ENCODE measurements around the gene PGM2L1.
A peak's percentile ranks its signal among the peaks of the same experiment; 100 is the strongest.
"Not testable (repeated sequence)": the region's sequence is repeated elsewhere in the genome, so short reads cannot be mapped to it uniquely, and the experiment has no call there.

PGM2L1 gene

DNA sequence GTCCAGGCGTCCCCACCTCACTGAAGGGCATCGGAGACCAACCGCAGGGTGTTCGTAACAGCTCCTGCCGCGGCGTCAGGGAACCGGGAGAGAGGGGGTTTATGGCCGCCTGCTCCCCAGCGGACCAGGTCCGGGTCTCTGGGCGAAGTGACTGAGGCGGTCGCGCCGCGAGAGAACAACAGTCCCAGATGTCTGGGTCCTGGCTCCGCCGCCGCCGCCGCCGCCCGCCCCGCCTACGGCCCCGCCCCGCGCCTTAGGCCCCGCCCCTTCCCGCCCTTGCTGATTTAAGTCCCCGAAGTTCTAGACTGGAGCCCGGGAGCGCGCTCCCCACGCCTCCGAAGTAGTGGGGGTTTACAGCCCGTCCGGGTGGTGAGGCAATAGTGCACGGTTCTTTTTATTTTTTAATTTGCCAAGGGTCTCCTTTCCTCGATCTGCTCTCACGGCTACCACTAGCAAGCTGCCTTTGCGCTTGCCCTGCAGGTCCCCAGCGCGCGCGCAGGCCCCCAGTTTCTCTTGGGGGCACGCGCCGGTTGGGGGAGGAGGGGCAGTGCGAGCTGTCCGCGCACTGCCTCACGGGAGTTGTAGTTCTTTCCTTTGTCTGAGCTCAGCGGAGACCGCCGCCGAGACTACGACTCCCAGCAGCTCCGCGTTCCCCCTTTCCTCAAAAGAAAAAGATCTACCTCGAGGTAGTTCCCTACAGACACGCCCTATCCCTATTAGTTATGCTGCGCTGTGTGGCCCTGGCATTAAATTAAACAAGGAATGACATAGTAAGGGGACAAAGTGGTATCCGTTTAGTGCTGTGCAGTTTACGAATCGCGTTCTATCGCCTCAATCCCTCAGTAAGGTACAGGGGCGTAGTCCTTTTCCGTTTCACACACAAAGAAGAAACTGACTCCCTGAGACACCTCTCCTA, at the start of gene PGM2L1:
Gene PGM2L1, minus strand, starts transcription at position 190 of the 916 bp plus-strand sequence. CDS start 272 bp downstream, outside the sequence.
- peak; percentile 91 for DNase-seq

DNA sequence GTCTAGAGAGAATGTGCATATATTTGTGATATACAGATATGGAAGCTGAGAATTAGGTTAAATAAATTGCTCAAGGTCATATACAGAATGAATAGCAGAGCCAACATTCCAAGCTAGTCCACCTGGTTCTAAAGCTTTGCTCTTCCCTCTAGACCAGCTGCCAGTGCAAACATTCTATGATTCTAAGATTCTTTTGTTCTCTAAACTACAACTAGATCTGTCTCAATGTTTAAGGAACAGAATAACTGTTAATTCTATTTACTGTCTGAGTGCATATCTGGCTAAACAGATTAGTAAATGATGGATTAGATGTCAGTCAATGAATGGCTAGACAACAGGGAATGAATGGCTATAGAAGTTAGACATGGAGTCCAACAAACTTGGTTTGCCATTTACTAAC, 49.5 kb upstream of the PGM2L1 start:
- DNase-seq, result no peak

DNA sequence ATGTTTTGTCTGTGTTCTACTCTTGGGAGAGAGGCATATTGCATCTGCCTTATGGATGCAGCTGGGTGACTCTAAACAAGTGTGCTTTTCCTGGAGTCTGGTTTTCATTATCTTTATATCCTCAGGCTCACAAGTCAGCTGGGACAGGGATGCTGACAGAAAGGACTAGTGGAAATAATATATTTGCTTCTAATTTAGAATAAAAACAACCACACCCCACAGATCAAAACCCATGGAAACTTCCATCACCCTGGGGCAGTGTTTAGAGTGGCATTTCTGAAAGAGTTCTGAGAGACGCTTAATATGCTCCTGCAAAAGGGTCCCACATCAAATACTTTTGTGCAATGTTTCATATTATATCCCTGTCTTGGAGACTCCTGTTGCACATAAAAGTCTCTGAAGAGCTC, 48.3 kb upstream of the PGM2L1 start:
- DNase-seq, result no peak

GRCh38 chr11:74444173-74444826, 46.1 kb upstream of the PGM2L1 start:
- no peak for DNase-seq

DNA sequence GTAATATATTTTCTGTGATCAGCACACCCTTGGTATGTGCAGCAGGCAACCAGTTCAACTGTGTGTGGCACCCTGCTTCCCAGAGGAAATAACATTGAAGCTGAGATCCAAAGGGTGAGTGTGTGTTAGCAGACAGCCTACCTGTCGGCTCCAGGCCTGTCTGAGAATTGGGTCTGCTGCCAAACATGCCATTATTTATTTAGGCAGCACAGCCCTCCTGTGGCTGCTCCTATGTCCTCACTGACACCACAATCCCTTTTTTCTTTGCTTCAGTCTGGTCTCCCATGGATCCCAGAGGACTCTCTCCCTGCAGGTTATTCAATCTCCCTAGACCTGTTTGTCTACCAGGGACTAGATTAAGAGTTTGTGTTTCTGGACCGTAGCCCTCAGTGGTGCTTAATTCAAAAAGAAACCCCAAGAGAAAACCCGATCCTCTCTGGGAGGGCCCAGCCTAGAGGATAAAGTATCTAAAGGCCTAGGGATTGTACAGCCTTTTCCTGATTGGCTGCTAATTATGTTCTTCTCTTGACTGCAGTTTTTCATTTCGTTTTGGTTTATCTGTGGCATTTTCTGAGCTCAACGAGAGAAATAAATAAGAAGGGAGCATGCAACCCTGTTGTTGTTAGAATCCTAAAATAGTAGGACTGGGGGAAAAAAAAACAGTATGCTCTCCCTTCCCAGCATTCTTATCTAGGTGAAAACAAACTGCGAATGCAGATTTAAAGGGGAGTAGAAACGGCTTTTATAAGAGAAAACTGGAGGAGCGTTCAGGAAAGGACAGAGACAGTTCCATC, 45.0 kb upstream of the PGM2L1 start:
- DNase-seq, result no peak

- DNase-seq, result no peak
Measured at GRCh38 chr11:74442636-74443035, 44.4 kb upstream of the PGM2L1 start.

- DNase-seq, result no peak
Measured at GRCh38 chr11:74438681-74439080, 40.4 kb upstream of the PGM2L1 start.

DNA sequence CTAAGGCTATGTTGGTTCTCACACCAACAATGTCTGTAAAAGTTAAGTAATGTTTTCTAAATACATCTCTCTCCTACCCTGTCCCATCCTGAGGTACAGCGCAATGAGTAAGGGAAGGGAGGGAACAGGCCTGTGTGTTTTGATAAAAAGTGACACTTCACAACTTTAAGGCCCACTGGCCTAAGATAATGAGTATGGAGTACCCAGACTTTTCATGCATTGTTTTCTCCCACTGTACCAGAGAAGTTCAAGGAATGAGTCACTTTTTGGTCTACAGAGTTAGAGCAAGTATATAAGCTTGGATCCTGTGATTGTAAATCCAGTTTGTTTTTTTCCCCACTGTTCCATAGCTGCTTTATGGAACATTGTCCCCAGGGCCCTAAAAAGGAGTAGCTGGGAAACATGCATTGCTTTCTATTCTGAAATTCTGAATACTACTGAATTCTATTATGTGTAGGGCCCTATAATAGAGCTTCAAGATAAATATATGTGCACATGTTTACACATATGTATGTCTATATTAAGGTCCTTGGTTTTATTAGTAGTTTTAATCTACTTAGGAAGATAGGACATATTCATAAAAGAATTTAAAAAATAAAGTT, 39.3 kb upstream of the PGM2L1 start:
- DNase-seq, result no peak

- no peak for DNase-seq
Measured at GRCh38 chr11:74434528-74434927, 36.3 kb upstream of the PGM2L1 start.

- DNase-seq, result no peak
Measured at GRCh38 chr11:74429205-74429604, 31.0 kb upstream of the PGM2L1 start.

DNA sequence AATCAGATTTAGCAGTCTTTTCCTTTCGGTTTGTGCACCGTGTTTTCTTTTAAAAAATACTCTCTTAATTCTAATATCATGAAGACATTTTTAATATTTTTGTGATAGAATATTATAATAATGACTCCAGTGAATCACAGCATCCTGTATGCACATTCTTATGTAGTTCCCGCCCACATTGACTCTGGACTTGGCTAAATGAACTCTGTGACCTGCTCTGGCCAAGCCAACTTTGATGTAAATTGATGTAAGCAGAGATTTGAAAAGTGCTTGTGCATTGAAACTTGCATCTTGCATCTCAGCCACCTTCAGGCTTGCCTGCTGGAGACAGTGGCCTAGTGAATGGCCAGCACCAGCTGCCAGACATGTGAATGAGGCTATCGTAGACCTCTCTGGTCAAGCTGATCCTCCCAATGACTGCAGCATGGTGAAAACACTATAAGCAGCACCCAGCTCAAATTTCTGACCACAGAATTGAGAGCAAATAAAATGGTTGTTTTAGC, 29.2 kb upstream of the PGM2L1 start:
- DNase-seq, result no peak

DNA sequence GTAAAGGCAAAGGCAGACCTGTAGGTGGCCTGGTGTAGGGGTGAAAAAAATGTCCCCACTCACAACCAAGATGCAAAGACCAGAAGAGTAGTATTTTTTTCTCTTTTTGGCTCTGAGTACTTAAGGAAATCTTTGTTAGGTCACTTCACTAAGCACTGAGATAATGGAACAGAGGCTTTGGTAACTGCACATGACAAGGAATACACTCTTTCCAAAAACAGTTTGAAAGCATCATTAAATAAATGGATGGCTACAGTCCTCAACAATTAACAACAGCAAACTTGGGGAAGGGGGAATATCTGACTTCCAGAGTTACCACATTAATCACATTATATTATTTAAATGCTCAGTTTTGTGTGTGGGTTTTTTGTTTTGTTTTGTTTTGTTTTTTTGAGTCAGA, 26.9 kb upstream of the PGM2L1 start:
- no peak for DNase-seq

- no peak for DNase-seq
Measured at GRCh38 chr11:74418509-74418895, 20.3 kb upstream of the PGM2L1 start.

- peak; percentile 21 for DNase-seq
Measured at GRCh38 chr11:74417860-74418508, 19.8 kb upstream of the PGM2L1 start.

DNA sequence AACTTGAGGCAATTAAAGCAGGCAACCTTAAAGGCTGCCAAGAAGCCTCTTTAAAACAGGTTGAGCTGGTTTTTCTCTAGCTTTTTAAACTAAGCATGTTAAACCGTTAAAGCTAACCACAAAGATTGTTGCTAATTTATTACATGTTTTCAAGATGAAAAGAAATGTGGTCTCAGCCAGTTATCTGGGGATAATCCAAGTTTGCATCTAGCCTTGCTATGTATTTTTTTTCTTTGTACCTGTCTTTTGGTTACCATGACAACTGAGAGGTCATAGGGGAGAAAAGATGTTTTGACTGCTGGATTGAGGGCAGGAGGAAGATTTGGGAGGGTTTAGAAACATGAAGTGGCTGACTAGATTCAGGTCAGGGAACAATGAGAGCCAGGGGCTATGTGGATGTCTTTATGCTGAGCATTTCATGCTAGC, 19.2 kb upstream of the PGM2L1 start:
- DNase-seq, result no peak

GRCh38 chr11:74416974-74417373, 18.7 kb upstream of the PGM2L1 start:
- not testable (repeated sequence) for DNase-seq

- no peak for DNase-seq
Measured at GRCh38 chr11:74412733-74413359, 14.6 kb upstream of the PGM2L1 start.

DNA sequence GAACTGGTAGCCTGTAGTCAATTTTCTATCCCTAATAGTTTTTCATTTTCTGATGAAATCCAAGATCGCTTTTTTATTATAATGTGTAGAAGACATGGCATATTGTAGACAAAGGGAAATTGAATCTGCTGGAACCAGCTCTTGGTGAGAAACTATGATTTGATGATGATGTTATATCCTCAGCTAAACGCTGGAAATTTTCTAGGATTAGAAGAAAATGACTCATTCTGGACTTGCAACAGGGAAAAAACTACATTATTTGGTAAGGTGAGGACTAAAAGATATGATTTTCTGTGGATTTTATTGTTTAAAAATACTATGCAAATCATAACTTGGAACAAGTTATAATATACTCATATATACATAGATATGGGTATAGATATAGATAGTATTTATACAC, 14.1 kb upstream of the PGM2L1 start:
- DNase-seq, result no peak

DNA sequence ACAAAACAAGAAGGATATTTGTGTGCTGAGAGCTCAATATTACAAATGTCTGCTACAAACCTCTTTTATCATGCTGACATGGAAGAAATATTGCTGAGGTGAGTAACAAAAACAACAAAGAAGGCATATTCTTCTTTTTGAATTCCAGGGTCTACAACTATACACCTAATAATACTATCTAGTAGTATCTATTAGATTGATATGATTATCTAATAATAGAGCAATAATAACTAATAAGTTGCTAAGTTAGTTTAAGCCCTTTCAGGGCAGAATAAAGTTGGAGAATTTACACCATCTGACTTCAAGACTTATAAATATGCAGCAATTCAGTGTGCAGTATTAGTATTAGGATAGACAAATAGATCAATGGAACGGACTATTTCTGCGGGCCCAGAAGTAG, 11.4 kb upstream of the PGM2L1 start:
- DNase-seq, result no peak

- no peak for DNase-seq
Measured at GRCh38 chr11:74403607-74404321, 5.5 kb upstream of the PGM2L1 start.

GRCh38 chr11:74400606-74401005, 2.4 kb upstream of the PGM2L1 start:
- DNase-seq, result no peak
